Stimulated activated CD8-positive, alpha-beta memory T cell treated with anti-CD3 and anti-CD28 coated beads, Interleukin-4, amount 100 ng/mL, for 48 hours (primary cell): Measurements from ENCODE around the gene TFEB.

Experiments
- DNase-seq: peaks from one replicate; pipeline ENCODE4 v3.0.0-alpha.2; 2020

TFEB gene

DNA sequence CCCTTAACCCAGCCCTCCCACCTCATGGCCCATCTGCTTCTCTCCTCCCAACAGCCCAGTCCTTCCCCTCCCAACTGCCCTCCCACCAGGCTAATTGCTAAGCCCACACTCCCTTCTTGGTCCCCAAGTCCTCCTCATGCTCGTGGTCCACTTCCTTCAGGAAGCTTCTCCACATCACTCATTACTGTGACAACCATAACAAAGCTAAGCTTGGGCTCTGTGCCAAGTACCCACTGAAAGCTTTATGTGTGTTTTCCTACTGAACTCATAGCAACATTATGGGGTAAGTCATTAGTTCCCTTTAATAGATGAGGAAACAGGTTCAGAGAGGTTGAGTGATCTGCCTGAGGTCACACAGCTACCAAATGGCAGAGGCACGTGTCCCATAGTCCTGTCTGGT is 28.1 kb upstream of the TFEB start:
- DNase-seq, result no peak

DNA sequence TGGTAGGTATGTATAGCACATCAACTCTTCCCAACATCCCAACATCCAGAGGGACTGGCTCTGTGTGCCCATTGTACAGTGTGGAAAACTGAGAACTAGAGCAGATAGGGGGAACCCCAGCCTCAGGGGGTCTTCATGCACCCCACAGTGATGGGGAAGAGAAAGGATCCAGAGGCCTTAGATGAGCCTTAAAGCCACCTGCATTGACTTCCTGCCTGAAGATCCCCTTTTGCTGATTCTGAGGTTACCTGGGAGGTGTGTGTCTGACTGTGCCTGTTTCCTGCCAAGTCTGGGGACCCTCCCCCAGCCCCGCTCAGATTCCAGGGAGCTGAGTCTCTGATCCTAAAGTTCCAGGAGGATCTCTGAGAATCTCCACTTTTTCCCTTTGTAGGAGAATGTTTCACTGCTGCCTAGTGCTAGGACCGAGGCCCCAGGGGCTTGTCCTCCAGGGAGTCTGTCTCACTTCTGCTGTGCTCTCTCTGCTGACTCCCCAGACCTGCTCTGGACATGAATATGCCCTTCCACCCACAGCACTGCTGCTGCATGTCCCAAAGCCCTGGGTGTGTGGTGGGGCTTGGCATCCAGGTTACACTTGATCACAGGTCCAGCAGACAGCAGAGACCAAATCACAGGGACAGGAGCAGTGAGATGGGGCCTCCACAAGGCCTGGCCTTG is 24.6 kb upstream of the TFEB start:
- no peak for DNase-seq

DNA sequence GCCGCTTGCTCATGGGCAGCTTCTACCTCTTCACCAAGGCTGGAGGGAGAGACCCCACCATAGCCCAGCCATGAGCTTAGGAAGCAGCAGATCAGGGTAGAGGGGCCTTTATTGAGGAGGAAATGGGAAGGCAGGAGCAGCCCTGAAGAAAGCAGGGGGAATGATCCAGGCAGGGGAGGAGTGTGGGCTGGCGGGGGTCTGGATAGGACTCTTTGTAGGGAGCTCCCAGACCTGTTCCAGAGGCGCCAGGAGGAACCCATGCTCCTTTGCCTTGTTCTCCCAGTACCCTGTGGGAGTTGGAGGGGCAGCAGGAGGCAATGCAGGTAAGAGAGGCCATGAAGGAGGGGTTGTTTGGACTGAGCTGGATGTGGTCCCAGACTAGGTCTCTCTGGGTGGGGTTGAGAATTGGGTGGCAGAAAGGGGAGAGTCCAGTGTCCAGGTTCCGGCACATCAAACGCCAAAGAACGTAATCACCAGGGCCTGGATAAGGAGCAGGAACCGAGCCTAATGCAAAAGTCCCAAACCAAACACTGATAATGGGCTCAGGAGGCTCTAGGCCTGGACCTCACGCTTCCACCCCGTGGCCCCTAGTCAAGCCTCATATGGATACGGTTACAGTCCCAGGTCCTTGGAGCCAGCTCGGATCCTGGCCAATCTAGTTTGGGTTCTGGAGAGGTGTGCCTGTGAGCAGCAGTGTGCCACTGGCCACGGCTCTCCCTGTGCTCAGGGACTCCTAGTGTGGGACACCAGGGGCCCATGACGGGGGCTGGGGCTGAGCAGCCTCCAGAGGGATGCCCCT is 23.9 kb upstream of the TFEB start:
- no peak for DNase-seq

DNA sequence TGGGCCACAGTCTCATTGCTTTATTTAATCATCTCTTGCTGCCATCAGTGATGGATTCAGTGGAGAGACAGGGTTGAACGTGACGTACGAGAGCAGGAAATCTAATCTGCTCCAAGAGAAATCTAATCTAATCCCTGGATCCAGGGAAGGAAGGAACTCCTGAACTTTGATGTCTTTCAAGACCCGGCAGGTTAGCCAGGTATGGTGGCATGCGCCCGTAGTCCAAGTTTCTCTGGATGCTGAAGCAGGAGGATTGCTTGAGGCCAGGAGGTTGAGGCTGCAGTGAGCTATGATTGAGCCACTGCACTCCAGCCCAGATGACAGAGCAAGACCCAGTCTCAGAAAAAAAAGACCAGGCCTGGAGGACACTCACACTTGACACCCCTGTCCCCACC is 23.2 kb upstream of the TFEB start:
- DNase-seq, result no peak

DNA sequence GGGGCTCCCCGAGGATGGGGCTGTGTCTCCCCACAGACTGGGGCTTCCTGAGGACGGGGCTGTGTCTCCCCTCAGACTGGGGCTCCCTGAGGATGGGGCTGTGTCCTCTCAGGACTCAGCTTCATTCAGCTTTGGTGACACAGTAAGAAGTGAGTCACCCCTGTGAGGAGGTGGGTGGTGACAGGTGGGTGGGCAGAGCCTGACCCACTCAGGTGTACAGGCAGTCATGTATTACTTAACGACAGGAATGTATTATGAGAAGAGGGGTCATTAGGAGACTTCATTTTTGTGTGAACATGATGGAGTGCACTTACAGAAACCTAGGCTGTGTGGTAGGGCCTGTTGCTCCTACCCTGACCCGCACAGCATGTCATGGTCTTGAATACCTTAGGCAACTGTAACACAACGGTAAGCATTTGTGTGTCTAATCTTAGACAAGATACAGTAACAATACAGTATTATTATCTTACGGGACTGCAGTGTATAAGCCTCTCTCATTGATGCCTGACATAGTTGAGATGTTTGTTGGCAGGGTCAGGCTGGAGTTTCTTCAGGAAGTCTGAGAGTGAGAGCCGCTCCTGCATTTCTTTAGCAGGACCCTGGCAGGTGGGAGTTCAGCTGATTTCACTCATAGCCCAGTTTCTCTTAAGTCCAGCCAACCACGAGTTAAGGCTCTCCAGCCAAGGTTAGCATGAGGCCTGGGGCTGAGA is 22.7 kb upstream of the TFEB start:
- DNase-seq, result no peak

DNA sequence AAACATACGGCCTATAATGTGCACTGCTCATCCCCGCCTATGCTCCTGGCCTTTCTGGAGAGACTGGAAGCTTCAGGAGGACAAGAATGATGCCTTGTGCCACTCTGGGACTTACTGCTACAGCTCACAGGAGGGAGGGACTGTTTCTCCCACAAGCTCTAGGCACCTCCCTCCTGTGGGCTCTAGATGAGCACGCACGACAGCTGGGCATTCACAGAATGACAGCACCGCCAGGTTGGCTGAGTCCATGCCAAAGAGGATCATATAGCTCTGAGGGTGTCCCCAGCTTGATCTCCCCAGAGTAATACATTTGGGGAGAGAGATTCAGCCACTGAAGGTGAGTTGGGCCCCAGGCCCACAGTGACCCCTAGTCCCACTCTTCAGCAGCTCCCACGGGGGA is 21.9 kb upstream of the TFEB start:
- no peak for DNase-seq

DNA sequence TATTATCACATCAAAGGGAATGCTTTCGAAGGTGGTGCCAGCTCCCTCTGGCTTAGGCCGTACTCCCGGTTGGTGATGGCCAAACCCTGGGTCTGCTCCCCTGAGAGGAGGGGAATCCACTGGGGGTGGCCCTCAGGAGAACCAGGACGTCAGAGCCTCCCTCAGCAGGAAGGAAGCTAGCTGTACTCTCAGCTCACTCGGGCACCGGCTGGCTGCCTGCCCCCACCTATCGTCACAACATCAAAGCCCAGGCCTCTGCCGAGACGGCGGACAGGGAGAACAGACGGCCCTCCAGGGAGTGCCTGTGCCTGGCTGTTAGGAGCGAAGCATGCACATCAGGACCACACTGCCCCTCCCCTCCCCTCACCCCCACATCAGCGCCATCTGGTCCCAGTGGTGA is 20.9 kb upstream of the TFEB start:
- DNase-seq, result no peak

DNA sequence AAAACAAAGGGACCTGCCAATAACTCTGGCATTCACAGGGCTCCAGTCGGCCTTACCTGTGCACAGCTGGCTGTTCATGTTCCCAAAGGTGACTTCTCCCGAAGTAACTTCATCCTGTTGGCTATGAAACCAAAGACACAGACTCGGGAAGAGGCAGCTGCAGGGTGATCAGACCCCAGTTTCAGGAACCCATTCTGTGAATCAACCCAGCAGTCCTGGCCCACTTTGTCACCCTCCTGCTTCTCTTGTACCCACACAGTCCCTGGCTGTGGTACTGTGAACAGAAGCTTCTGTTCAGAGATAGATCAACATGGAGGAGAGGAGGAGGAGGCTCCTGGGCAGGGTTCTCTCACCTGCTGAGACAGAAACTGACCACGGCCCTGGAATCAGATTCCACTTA is 20.5 kb upstream of the TFEB start:
- DNase-seq, result no peak

DNA sequence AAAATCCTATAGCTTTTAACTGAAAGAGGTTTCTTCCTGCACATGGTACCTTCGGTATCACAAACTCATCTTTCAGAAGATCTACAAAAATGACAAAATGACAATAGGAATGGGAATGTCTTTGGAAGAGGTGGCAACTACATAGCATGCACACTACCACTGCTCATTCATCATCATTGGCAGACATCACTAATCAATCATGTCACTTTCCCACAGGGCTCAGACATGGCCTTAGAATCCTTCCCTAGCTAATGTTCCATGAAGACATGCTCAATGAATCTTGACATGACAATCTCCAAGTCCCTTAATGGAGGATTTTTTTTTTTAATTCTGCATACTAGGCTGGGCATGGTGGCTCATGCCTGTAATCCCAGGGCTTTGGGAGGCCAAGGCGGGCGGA is 15.0 kb upstream of the TFEB start:
- no peak for DNase-seq

DNA sequence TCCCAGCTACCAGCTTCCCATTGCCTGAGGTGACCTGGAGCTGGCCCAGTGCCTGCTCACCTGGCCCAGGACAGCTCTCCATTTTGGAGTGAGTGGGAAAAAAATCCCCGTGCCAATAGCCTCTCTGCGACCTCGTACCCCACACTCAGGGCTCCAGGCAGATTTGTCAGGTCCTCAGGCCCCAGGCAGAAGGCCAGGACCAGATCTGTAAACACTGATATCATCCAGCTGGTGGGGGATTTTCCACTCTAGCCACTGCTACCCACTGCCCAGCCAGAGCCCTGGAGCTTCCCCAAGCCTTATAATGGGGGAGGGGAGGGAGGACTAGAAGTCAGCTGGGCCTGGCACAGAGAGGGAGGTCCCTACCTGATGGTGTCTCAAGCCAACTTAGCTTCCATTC is 13.1 kb upstream of the TFEB start:
- DNase-seq, result no peak

DNA sequence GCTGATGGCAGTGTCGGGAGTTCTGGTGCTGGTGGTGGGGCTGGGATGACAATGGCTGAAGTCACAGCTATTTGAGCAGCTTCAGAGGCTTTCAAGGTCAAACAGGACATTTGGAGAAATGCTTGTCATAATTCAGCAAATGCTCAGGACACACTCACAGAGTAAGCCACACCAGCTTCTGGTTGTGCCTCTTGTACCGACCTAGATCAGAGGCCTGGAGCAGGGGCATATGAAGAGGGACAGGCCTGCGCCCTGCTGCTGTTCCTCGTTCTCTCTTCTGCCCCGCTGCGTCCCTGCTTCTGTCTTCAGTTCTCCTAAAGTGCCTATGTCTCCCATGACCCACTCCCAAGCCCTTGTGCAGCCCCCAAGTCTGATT is 12.7 kb upstream of the TFEB start:
- no peak for DNase-seq

DNA sequence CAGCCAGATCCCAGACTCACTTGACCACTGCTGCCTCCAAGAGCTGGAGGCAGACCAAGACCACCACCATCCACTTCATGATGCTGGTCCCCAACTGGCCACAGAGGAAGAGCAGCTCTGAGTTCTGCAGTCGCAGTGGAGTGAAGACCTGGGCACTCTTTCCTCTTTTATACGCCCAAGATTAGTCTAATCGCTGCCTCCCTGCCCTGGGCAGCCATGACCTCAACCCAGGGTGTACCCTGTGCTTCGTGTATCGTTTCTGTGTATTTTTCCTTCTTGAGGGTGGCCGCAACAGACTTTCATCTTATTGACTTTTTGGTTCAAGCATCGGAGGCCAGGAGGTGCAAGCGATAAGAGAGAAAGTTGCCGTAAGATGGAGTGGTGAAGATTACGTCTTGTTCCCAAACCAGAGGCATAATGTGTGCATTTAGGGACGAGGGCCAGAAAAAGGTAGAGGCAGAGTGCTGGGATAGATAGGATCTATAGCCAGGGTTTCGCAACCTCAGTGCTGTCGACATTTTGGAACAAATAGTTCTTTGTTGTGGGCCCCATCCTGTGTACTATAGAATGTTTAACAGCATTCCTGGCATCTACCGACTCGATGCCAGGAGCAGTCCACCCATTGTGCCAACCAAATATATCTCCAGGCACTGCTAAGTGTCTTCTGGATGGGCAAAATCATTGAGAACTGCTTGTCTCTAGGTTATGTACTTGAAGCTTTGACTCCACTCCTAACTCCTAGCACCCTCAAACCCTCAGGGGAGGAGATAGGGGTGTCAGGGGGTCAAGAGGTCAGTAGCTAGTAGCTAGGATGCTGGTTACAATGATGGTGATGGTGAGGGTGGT is 12.1 kb upstream of the TFEB start, which contains the start of gene PGC:
PGC (minus strand) TSS at position 142 of the 846 bp plus-strand sequence; CDS start at position 79, 63 bp downstream.
- no peak for DNase-seq

DNA sequence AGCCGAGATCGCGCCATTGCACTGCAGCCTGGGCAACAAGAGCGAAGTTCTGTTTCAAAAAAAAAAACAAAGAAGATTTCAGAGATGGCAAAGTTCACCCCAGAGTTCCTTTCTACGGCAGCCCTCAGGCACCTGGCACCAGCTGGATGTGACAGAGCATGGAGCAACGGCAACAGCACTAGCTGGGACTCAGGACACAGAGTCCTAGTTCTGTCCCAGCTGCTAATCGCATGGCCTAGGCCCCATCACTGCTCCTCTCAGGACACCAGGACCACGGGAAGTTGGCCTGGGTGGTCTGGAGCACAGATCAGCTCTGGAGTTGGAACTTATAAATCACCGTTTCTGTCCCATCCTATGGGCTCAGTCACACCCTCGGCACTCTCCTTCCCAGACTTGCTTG is 10.7 kb upstream of the TFEB start:
- DNase-seq, result no peak

DNA sequence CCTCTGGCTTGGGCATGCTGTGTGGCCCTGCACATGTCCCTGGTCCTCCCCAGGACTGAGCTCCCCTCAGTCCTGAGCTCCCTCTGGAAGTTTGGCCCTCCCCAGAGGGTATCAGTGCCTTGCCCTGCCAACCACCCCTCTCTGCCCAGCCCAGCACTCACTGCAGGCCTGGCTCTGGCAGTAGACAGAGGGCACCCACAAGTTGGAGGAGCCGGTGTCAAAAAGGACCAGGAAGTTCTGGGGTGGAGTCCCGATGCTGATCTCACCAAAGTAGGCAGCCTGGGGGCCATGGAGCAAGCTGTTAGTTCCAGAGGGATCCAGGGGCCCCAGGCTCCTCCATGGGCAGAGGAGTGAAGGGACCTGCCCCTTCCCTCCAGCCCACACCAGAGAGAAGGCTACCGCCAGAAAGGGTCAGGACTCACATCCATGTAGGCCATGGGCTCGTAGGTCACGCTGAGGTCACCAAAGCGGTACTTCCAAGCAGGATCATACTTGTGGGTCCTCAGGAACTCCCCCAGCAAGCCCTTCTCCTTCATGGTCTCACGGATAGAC is 8.9 kb upstream of the TFEB start:
- no peak for DNase-seq

DNA sequence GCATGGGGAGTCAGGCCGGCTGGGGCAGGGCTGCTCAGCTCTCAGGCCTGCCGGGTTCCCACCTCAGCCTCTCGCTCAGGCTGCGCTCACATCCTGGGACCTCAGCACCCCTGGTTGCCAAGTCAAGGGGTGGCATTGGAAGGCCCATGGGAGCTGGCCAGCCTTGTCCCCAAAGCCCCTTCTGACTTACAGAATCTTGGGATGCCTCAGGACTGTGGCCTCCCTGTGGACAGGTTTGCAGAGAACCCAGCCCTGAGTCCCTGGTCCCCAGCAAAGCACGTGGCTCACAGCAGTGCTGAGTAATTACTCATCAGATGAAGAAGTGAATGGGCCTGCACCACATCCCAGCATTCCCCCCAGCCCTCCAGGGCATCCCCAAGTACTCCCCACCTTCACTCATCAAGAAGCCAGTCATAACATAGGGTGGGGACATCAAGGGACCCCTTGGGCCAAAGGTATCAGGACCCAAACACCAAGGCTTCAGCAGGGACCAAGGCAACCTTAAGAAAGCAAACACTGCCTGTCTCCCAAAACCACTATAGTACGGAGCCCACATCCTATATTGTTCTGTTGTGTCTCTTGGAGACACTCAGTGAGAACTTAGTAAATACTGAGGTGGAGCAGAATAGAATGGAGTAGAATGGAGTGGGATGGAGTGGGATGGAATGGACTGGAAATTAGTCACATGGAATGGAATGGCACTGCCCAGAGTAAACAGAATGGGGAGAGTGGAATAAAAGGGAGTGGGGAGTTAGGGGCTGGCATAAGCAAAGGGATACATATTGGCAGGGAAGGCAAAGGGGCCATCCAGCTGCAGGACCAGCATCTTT is 8.2 kb upstream of the TFEB start:
- no peak for DNase-seq

DNA sequence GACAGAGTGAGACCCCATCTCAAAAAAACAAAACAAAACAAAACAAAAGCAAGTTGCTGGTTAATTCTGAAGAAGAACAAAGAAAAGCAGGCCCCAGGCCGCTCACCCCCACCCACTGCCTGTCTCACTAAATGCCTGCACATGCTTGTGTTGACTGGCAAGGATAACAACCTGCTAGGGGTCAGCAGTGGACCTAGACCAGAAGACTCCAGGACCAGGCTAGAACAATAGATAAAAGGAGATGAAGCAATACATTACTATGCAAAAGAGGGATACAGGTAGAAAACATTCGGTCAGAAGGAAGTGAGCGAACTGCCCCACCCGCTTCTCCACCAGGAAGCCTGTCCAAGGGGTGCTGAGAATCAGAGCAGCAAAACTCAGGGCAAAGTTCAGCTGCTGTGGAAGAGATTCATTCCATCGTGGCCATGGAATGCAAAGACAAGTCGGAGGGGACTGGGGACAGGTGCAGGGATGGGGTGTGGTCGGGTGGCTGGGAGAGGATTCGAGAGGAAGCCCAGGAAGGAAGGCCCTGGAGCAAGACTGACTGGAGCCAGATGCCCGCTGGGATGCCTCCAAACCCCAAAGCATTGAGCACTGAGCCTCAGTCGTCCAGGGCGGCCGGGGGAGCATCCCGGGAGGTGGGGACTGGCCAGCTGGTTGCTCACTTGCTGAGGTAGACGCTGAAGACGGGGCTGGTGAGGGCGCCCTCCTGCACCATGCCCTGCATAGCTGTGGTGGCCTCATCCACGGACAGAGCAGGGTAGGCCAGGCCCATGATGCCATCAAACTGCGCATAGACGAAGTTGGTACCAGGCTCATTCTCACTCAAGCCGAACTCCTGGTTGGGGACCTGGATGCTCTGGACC is 6.5 kb upstream of the TFEB start:
- DNase-seq, result no peak

DNA sequence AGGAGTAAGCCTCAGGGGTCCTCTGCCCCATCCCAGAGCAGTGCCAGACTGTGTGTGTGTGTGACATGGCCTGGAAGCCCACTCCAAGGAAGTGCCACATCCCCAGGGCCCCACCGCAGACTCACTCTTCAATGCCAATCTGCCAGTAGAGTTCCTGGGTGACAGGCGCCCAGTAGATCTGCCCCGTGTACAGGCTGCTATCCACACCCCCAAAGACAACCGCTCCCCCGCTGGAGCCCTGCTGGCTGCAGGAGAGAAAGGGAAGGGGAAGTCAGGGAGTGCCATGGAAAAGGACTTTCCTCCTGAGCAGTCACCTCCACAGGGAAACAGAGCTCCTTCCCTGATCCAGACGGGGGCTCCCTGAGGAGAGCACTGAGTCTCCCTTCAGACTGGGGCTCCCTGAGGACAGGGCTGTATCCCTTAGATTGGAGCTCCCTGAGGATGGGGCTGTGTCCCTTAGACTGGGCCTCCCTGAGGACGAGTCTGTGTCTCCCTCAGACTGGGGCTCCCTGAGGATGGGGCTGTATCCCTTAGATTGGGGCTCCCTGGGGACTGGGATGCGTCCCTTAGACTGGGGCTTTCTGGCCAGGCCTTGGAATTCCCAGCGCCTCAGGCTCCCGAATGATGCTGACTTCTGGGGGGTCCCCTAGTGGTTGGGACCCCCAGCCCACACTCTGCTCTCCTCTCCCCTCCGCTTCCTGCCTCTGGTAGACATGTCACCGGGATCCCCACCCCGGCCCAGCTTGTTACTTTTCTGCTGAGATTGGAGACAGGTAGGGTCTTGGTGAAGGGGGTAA is 5.2 kb upstream of the TFEB start:
- no peak for DNase-seq

DNA sequence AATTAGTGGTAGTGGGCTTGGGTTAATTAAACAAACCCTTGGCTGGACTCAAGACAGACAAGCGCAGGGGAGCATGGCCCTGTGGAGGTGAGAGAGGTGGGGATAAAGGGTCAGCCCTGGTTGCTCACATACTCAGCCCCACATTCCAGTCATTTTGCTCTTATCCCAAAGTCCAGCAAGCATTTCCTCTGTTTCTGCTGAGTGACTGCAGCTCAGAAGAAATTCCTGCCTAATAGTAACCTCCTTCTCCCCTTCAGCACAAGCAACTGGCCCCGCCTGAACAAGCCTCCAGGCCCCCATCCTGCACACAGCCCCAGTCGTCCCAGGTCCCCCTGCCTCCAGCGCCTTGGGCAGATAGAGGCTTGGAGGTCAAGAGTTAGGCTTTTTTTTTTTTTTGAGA is 3.6 kb upstream of the TFEB start:
- DNase-seq, result no peak

DNA sequence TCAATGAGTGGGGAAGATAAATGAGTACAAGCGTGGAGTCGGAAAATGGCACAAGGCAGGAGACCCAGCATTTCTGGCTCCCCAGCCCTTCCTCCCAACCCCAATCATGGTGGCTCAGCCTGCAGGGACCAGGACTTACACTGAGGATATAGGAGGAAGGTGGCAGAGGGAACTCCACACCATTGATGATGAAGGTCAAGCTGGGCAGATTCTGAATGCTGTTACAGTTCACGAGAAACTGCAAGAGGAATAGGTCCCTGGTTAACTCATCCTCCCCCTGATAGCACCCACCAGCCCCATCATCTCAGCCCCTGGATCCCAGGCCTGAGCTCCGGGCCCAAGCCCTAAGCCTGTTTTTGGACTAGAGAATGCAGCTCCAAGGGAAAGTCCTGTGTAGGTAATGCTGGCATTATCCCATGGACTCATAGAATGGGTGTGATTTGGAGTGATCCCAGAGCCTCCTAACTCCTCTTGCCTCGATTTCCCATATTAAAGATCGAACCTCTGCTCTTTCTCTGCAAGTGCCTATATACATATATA is 2.3 kb upstream of the TFEB start:
- no peak for DNase-seq
